GM21786 (cell line): ENCODE measurements around the gene ACTA1.
"Not testable (repeated sequence)": the region's sequence is repeated elsewhere in the genome, so short reads cannot be mapped to it uniquely, and the experiment has no call there.

Experiments used
- ATAC-seq: cut with Tn5 transposase; IDR thresholded peaks from one replicate; pipeline ENCODE4 v1.9.1; 2021; ENCODE audit not compliant: unreplicated experiment

Gene ACTA1

GRCh38 chr1:229409616-229410369, 24.1 kb downstream of the ACTA1 start:
- ATAC-seq: no peak

DNA sequence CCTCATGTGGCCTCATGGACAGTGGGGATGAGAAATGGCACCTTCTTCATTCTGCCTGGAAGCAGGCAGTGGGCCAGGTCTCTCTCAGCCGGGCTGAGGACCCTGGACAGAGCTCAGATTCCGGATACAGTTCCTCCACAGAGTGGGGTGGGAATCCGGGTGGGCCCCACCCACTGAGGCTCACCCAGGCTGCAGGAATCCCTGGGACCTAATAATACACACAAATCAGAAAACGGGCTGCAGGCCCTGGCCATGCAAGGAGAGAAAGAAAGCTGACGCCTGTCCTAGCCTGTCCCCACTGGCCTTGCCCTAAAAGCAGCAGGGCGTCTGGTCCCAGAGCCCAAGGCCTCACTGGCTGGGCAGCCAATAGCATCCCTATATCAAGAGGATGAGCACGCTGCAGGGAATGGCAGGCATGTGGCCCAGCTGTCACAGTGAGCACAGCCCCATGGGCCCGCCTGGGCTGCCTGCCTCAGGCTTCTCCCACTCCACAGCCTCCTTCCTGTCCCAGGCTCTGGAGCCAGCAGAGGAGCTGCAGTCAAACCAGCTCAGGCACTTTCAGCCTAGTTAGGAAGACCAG, 25.3 kb downstream of the ACTA1 start:
- no peak for ATAC-seq

DNA sequence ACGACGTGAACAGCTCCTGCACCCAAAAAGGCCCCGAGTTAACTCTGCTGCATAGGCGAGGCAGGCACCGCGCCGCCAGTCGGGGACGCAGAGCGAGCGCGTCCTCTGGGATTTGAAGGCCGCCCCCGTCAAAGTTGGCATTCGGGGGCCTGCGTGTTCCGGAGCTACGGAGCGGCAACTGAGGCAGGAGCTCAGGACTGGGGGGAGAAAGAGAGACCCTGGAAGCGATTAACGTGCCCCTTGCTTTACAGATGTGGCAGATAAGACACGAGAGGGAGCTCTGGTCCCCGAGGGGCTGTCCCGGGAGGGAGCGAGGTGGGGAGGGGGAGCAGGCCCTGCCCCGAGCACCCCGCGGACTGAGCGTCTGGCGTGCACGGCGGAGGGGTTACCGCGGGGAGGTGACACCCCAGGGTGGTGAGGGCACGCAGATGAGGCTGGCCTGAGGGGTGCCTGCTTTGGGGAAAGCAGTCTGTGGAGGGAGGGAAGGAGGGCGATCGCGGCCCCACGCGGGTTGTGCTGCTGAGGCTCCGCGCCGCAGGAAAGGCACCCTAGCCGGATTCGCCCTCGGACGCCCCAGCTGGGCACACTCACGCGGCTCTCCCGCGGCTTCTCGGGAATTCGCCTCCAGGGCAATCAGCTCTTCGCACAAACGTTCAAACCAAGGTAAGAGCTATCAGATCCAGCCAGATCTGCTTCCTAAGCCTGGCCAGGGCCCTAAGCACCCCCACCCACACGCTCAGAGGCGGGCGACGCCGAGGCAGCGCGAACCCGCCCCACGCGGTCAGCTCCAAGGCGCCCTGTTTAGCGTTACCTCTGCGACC, 26.5 kb downstream of the ACTA1 start:
- no peak for ATAC-seq

DNA sequence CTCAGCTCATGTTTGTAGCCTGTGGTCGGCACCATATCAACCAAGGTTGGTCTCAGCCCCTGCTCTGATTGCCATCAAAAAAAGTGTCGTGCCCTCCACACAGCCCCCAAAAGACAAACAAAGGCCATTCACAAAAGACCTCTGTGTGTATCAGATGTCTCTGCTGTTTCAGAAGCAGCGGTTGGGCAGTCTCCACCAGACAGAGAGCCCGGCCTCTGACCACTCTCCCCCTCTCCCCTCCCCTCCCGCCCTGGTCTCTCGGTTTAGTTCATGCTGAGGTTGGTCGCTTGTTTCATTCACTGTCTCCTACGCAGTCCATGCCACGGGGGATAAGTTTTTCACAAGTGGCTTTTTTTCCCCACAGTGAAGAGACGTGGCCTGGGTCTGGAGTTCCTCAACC, 27.1 kb downstream of the ACTA1 start:
- ATAC-seq: no peak

DNA sequence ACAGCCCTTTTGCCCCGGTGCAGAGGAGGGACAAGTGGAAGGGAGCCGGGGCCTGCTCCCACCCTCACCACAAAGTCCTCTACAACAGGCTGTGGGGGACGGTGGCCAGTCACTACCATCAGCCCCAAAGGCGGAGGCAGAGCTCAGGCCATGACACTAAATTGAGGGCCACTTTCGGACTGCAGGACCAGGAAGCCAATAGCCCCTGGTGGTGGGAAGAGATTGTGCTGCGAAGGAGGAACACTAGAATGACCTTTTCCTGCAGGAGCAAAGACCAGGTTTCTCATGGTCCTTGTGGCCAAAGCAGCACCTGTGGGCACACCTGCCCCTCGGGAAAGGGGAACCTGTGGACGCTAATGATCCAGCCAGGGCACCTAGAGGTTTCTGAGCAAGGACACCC, 30.3 kb downstream of the ACTA1 start:
- no peak for ATAC-seq

DNA sequence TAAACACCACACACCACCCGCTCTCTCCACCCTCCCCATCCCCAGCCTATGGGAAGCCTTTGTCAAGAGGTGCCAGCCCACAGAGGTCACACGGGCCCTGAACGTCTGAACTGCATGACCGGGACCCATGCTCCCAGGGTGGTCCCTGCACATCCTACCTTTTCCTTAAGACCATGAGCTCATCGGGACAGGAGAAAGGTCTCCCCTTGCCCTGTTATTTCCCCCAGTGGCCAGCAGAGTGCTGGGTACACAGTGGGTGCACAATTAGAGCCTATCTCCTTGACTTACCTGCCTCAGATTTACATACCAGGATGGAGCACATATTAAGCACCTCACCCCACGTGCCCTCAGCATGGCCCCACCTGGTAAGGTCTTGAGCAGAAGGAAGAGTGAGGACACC, 30.9 kb downstream of the ACTA1 start:
- ATAC-seq: no peak

DNA sequence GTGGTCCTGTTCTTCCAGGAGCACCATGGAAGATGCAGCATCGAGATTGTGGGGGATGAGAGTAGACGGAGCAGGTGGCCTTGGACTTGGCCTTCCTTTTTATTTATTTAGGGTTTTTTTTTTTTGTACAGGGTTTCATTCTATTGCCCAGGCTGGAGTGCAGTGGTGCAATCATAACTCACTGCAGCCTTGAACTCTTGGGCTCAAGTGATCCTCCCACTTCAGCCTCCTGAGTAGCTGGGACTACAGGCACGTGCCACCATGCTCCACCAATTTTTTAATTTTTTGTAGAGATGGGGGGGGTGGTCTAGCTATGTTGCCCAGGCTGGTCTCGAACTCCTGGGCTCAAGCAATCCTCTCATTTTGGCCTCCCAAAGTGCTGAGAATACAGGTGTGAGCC, 31.6 kb downstream of the ACTA1 start:
- ATAC-seq: not testable (repeated sequence)

DNA sequence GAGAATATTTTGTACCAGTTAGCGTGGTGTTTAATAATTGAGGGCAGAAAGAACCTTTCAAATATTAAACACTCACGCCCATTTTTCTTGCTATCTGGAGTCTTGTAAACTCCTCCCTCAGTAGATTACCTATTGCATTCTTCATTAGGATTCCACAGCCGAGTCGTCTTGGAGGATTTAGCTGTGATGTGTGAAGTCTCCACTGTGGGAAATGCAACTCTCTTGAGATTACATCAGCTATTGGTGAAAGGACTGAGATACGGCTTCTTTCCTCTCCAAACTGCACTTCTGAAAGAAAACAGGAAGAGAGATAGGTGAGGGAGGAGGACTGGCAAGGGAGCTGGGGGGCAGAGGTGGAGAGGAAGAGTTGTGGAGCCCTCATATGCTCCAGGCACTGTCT, 36.1 kb downstream of the ACTA1 start:
- ATAC-seq: no peak

DNA sequence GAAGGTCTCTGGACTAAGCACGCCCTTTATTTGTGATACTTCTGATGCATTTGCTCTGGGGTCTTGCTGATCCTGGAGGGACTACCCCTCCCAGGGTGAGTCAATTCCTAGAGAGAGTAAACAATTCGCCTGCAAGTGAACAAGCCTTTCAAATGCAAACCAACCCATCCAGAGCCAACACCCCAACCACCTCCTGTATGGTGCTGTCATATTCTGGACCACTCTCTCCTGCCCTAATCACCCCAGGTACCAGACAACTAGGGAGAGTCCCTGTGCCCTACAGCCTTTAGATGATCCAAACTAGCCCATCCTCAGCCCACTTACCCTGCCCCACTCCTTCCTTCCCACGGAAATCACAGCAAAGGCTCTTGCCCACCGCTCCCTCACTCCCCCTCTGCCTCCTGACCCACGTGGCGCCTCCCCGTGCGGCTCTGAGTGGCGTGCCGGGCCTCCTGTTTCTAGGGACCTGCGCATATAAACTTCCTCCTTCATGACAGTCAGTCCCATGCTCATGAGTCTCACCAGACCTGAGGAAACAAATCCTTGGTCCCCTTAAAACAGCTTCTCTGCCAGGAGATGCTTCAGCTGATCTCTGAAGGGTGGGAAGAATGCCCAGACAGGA, 37.2 kb downstream of the ACTA1 start:
- no peak for ATAC-seq

GRCh38 chr1:229394517-229394916, 39.4 kb downstream of the ACTA1 start:
- ATAC-seq: not testable (repeated sequence)

GRCh38 chr1:229392936-229393335, 41.0 kb downstream of the ACTA1 start:
- no peak for ATAC-seq

DNA sequence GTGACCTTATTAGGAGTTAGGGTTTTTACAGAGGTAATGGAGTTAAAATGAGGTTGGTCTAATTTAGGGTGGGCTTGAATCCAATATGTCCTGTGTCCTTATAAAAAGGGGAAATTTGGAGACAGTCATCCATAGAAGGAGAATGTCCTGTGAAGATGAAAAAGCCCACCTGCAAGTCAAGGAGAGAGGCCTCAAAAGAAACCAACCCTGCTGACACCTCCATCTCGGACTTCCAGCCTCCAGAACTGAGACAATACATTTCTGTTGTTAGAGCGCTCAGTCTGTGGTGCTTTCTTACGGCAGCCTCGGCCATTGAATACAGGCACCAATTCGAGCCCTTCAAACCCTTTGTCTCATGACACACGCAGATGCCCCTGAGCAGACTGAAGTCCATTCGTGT, 43.8 kb downstream of the ACTA1 start:
- no peak for ATAC-seq

DNA sequence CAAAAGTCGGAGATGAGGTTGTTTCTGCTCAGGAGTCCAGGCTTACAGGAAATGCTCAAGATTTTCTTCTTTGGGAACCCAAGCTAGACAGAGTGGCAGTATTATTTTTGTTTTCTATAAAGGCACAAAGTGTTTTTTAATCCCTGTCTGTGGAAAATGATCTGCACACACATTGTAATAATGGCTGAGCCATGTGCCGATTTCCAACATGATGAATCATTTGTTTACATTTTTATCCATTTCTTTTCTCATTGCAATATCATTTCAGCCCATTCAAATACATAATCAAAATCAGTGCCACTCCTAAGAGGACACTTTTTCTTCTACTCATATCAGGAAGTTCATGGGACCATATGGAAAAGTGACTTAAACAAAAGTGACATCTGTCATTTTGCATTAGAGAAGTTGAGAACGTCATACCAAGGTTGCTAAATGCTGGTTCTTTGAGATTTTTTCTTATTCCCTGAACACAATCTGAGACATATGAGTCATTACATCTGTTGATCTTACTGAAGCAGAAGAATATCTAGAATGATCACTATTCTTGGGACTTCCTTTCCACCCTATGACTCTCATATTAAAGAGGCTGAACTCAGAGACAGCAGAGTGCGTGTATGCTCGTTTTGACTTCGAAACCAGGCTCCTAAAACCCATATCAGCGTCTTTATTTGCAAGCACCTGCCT, 44.9 kb downstream of the ACTA1 start:
- ATAC-seq: no peak

DNA sequence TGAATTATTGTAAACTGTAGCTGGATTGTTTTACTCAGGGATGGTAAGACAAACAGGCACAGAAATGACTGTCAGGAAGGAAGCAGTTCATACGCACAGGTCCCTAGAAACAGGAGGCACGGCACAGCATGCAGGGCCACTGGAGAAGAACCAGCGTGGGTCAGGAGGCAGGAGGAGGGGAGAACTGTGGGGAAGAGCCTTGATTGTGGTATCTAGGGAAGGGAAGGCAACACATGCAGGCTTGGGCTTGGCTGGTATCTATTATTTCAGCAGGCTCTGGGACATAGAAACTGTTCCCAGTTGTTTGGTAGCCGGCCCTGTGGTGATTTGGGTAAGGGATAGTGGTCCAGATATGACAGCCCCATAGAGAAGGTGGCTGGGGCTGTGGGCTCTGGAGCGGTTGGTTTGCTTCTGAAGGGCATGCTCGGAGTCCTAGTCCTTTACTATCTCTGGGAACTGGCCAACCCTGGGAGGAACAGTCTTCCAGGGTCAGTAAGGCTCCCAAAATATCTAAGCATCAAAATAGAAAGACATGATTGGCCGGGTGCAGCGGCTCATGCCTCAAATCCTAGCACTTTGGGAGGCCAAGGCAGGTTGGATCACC, 47.9 kb downstream of the ACTA1 start:
- ATAC-seq: no peak

DNA sequence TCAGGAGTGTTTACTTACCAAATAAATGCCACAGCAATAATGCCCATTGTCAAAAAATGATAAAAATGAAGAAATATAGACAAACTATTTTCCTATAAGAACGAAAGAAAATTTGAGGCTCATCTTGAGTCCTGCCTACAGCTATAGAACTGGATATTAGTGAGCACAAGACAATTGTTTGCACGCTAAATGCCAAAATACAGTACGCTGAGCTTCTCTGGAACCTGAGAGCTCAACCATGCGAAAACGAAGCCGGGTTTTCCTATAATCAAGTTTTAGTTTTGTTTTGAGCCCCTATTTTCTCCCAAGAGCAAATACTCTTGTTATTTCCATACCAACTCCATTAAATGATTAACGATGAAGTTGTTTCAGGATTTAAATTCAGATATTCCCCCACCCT, 49.1 kb downstream of the ACTA1 start:
- no peak for ATAC-seq

DNA sequence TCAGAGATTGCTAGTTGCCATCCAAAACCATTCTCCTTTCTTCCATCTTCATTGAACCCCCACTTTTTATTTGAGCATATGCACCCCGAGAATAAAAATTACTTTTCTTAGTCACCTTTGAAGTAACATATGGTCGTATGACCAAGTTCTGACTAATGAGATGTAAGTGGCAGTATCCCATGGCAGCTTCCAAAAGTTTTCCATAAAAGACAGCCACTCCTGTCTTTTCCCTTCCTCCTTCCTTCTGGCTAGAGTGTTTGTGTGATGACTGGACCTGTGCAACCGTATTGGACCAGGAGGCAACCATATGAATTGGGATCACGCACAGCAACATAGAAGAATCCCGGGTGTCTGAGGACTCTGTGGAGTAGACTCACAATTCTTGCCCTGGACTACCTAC, 49.9 kb downstream of the ACTA1 start:
- no peak for ATAC-seq

- ATAC-seq: no peak
Measured at GRCh38 chr1:229383188-229383587, 50.7 kb downstream of the ACTA1 start.
